ENCODE data around the gene EXOC4. TPM values are rescaled to one million over a fixed set of nuclear protein-coding genes. Genes with fewer than 3 reads are reported as not detected.

Gene EXOC4
- total and polyA plus RNA-seq, 7 donors, result 16.4 to 76.7 (median 50.7) TPM

DNA sequence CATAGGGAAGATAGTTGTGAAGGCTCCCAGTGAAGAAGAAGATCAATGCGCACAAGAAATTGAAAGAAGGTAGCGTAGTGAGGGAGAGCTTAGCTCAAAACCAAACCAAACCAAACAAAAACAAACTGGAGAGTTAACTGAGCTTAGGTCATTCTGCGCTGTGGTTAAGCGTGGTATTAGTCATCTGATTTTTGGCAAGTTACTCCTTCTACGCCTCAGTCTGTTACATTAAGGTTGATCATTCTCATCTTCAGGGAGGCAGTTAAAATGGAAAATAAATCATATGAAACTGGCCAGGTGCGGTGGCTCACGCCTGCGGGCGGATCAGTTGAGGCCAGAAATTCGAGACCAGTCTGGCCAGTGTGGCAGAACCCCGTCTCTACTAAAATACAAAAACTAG, 259.7 kb downstream of the EXOC4 start:
- WGBS, 2 donors, result 94 to 97% methylated on average over 11 of the region's 11 CpGs
- no peak overlapping the region for H3K4me3 ChIP-seq
- intact Hi-C loops (cut with DNase I), result no loop called here
- H3K36me3 ChIP-seq, result no peaks in the 10 kb centered on the region
- no peaks in the 10 kb centered on the region for H3K4me1 ChIP-seq
- DNase-seq, result no peak
- H3K27ac ChIP-seq, result no peak overlapping the region
- H3K9me3 ChIP-seq, result no peaks in the 10 kb centered on the region
- TF ChIP-seq POLR2A (IDR thresholded peaks at IDR 0.05) (no peak), EP300 (IDR thresholded peaks at IDR 0.05) (no peak)
- TF ChIP-seq, protein P1, sequence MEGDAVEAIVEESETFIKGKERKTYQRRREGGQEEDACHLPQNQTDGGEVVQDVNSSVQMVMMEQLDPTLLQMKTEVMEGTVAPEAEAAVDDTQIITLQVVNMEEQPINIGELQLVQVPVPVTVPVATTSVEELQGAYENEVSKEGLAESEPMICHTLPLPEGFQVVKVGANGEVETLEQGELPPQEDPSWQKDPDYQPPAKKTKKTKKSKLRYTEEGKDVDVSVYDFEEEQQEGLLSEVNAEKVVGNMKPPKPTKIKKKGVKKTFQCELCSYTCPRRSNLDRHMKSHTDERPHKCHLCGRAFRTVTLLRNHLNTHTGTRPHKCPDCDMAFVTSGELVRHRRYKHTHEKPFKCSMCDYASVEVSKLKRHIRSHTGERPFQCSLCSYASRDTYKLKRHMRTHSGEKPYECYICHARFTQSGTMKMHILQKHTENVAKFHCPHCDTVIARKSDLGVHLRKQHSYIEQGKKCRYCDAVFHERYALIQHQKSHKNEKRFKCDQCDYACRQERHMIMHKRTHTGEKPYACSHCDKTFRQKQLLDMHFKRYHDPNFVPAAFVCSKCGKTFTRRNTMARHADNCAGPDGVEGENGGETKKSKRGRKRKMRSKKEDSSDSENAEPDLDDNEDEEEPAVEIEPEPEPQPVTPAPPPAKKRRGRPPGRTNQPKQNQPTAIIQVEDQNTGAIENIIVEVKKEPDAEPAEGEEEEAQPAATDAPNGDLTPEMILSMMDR (IDR thresholded peaks at IDR 0.05), result no peak
- no peaks in the 10 kb centered on the region for H3K27me3 ChIP-seq

DNA sequence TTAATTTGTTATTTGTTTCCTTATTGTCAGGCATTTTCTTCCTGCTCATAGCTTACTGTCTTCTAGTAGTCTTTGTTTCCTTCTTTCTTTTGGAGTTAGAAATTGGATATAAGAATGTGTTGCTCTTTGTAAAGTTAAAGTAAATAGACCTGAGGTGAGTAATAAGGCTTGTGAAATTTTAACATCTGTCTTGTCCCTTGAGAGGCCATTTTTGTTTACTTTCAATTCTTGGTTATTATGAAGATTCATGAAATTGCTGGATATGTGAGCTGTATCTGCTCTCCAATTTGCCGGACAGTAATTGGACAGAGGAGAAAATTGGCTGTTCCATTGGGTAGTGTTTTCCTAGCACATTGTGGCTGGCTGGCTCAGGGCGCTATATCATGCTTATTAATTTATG, 260.7 kb downstream of the EXOC4 start:
- 95 to 98% methylated on average over 2 of the region's 2 CpGs for WGBS, 2 donors
- TF ChIP-seq EP300 (IDR thresholded peaks at IDR 0.05) (no peak), POLR2AphosphoS5 (IDR thresholded peaks at IDR 0.05) (no peak), POLR2A (IDR thresholded peaks at IDR 0.05) (no peak)
- TF ChIP-seq, protein P1 (IDR thresholded peaks at IDR 0.05), result no peak
- H3K4me3 ChIP-seq, result no peak overlapping the region
- no peaks in the 10 kb centered on the region for H3K9me3 ChIP-seq
- intact Hi-C loops (cut with DNase I), result no loop called here
- no peak for DNase-seq
- no peaks in the 10 kb centered on the region for H3K36me3 ChIP-seq
- H3K4me1 ChIP-seq, result no peaks in the 10 kb centered on the region
- H3K27ac ChIP-seq, result no peak overlapping the region
- H3K27me3 ChIP-seq, result no peaks in the 10 kb centered on the region

DNA sequence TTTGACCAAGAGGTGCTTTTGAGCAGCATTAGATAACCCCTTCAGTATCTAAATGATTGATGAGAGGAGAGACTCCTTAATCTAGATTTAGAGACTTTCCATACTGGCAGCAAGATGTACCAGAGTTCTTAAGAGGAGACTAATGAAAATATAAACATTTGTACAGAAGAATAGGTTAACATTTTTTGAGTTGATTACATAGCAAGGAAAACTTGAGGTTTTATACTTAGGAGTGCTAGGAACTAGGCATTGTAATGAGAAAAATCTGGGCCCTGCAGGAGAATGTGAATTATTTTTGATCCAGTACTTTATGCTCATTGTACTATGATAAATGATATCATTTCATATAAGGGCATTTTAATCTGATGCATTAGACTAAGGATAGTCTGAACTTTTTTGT, 261.7 kb downstream of the EXOC4 start:
- H3K27me3 ChIP-seq, result no peaks in the 10 kb centered on the region
- H3K36me3 ChIP-seq, result no peaks in the 10 kb centered on the region
- DNase-seq, result no peak
- H3K27ac ChIP-seq, result no peak overlapping the region
- no peaks in the 10 kb centered on the region for H3K4me1 ChIP-seq
- TF ChIP-seq EP300 (IDR thresholded peaks at IDR 0.05) (no peak), POLR2AphosphoS5 (IDR thresholded peaks at IDR 0.05) (no peak), POLR2A (IDR thresholded peaks at IDR 0.05) (no peak)
- TF ChIP-seq, protein P1 (IDR thresholded peaks at IDR 0.05), result no peak
- H3K9me3 ChIP-seq, result no peaks in the 10 kb centered on the region
- no peak overlapping the region for H3K4me3 ChIP-seq
- intact Hi-C loops (cut with DNase I), result no loop called here

DNA sequence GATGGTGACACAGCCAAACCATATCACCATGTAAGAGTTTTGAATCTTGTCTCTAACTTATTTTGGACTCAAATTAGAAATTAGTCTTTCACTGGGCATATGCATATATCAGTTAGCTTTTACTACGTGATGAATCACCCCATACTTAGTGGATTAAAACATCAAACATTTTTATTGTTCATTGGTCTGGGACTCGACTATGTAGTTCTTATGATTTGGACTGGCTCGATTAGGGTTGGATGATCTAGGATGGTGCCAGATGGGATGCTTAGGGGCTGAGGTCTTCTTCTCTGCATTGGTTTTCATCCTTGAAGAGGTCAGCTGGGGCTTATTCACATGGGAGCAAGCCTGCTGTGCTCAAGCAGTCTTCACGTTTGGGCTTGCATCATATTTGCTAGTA, 264.9 kb downstream of the EXOC4 start:
- TF ChIP-seq, protein P1 (IDR thresholded peaks at IDR 0.05), result no peak
- TF ChIP-seq EP300 (IDR thresholded peaks at IDR 0.05) (no peak), POLR2A (IDR thresholded peaks at IDR 0.05) (no peak), POLR2AphosphoS5 (IDR thresholded peaks at IDR 0.05) (no peak)
- no peaks in the 10 kb centered on the region for H3K27me3 ChIP-seq
- H3K9me3 ChIP-seq, result no peaks in the 10 kb centered on the region
- H3K27ac ChIP-seq, result no peak overlapping the region
- intact Hi-C loops (cut with DNase I), result no loop called here
- H3K36me3 ChIP-seq, result no peaks in the 10 kb centered on the region
- H3K4me1 ChIP-seq, result no peaks in the 10 kb centered on the region
- WGBS, 2 donors, result 92 to 95% methylated on average over 4 of the region's 4 CpGs
- H3K4me3 ChIP-seq, result no peak overlapping the region
- DNase-seq, result no peak

DNA sequence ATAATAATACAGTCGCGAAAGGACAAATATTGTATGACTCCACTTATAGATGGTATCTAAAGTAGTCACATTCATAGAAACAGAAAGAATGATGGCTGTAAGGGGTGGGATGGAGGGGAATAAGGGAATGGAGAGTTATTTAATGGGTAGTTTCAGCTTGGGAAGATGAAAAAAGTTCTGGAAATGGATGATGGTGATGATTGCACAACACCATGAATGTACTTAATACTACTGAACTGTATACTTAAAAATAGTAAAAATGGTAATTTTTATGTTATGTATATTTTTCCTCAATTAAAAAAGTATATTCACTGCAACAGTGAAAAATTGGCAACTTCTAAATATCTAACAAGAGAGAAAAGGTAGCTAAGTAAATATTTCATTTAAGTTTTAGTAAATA, 265.8 kb downstream of the EXOC4 start:
- no peak for TF ChIP-seq POLR2A (IDR thresholded peaks at IDR 0.05)
- TF ChIP-seq EP300 (IDR thresholded peaks at IDR 0.05), result no peak
- TF ChIP-seq, protein P1 (IDR thresholded peaks at IDR 0.05), result no peak
- no peak for TF ChIP-seq POLR2AphosphoS5 (IDR thresholded peaks at IDR 0.05)
- no peaks in the 10 kb centered on the region for H3K36me3 ChIP-seq
- H3K4me1 ChIP-seq, result no peaks in the 10 kb centered on the region
- H3K27me3 ChIP-seq, result no peaks in the 10 kb centered on the region
- no peak overlapping the region for H3K4me3 ChIP-seq
- H3K9me3 ChIP-seq, result no peaks in the 10 kb centered on the region
- WGBS, 2 donors, result 98% methylated on average over 2 of the region's 2 CpGs
- no peak for DNase-seq
- intact Hi-C loops (cut with DNase I), result no loop called here
- no peak overlapping the region for H3K27ac ChIP-seq

Measured in sigmoid colon (tissue), 7 donors.